ENCODE results near the gene TMOD1.
"Not testable (repeated sequence)": the region's sequence is repeated elsewhere in the genome, so short reads cannot be mapped to it uniquely, and the experiment has no call there.

Gene TMOD1

GRCh38 chr9:97501177-97501971, at the start of gene TMOD1:
Gene TMOD1 (plus strand): TSS chr9:97501666. CDS start chr9:97524189, 22,523 bp downstream.
- DNase-seq: peak; percentile 58

- DNase-seq: not testable (repeated sequence)
Observed at GRCh38 chr9:97453573-97453972, 47.9 kb upstream of the TMOD1 start.

GRCh38 chr9:97456841-97457240, 44.6 kb upstream of the TMOD1 start:
- not testable (repeated sequence) for DNase-seq

- DNase-seq: no peak
Observed at GRCh38 chr9:97459326-97459725, 42.1 kb upstream of the TMOD1 start.

- DNase-seq: no peak
Observed at GRCh38 chr9:97462159-97462558, 39.3 kb upstream of the TMOD1 start.

GRCh38 chr9:97462914-97463313, 38.6 kb upstream of the TMOD1 start:
- no peak for DNase-seq

GRCh38 chr9:97468658-97469448, 32.6 kb upstream of the TMOD1 start:
- DNase-seq: peak; percentile 22

- no peak for DNase-seq
Observed at GRCh38 chr9:97470076-97470475, 31.4 kb upstream of the TMOD1 start.

- no peak for DNase-seq
Observed at GRCh38 chr9:97473717-97474116, 27.7 kb upstream of the TMOD1 start.

GRCh38 chr9:97474372-97474925, 27.0 kb upstream of the TMOD1 start:
- DNase-seq: no peak

GRCh38 chr9:97475059-97475458, 26.4 kb upstream of the TMOD1 start:
- DNase-seq: peak; percentile 35

GRCh38 chr9:97478301-97478981, 23.0 kb upstream of the TMOD1 start:
- DNase-seq: no peak

GRCh38 chr9:97479496-97480159, 21.8 kb upstream of the TMOD1 start:
- DNase-seq: no peak

GRCh38 chr9:97480174-97480573, 21.3 kb upstream of the TMOD1 start:
- no peak for DNase-seq

- DNase-seq: no peak
Observed at GRCh38 chr9:97480749-97481148, 20.7 kb upstream of the TMOD1 start.

GRCh38 chr9:97484134-97484533, 17.3 kb upstream of the TMOD1 start:
- DNase-seq: no peak

GRCh38 chr9:97487107-97487506, 14.4 kb upstream of the TMOD1 start:
- DNase-seq: no peak

- no peak for DNase-seq
Observed at GRCh38 chr9:97487861-97488260, 13.6 kb upstream of the TMOD1 start.

- DNase-seq: no peak
Observed at GRCh38 chr9:97491216-97491999, 10.1 kb upstream of the TMOD1 start.

GRCh38 chr9:97497558-97498375, 3.7 kb upstream of the TMOD1 start:
- DNase-seq: not testable (repeated sequence)

- DNase-seq: not testable (repeated sequence)
Observed at GRCh38 chr9:97498846-97499245, 2.6 kb upstream of the TMOD1 start.
